Measurements from ENCODE around the gene TMEM170A.

DNA sequence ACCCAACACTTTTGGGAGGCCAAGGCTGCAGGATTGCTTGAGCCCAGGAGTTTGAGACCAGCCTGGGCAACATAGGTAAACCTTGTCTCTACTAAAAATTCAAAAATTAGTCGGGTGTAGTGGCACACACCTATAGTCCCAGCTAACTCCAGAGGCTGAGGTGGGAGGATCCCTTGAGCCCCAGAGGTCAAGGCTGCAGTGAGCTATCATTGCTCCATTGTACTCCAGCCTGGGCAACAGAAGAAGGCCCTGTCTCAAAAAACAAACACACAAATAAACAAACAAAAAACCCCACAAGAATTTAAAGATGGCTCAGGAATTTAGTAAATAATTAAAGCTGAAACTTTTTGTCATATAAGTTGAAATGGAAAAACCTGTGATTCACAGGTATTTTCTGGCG is 2.3 kb upstream of the TMEM170A start:
- TF ChIP-seq, protein P1, sequence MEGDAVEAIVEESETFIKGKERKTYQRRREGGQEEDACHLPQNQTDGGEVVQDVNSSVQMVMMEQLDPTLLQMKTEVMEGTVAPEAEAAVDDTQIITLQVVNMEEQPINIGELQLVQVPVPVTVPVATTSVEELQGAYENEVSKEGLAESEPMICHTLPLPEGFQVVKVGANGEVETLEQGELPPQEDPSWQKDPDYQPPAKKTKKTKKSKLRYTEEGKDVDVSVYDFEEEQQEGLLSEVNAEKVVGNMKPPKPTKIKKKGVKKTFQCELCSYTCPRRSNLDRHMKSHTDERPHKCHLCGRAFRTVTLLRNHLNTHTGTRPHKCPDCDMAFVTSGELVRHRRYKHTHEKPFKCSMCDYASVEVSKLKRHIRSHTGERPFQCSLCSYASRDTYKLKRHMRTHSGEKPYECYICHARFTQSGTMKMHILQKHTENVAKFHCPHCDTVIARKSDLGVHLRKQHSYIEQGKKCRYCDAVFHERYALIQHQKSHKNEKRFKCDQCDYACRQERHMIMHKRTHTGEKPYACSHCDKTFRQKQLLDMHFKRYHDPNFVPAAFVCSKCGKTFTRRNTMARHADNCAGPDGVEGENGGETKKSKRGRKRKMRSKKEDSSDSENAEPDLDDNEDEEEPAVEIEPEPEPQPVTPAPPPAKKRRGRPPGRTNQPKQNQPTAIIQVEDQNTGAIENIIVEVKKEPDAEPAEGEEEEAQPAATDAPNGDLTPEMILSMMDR (IDR thresholded peaks at IDR 0.05), result no peak
- TF ChIP-seq POLR2AphosphoS5 (IDR thresholded peaks at IDR 0.05), result no peak

All from prostate gland (tissue), 2 donors.